Transverse colon (tissue), 4 donors: ENCODE data around the gene NFAT5.

Experiments
- EP300 ChIP-seq: sonication (generic); formaldehyde crosslinking; IDR thresholded peaks from one replicate; pipeline ENCODE4 v1.6.1; 2017; ENCODE audit warnings: antibody characterized with exemption, low read depth
- POLR2A ChIP-seq: fragments of 450-650 bp; IDR thresholded peaks from one replicate; pipeline ENCODE4 v1.6.1; 2016; ENCODE audit warnings: antibody characterized with exemption, mild to moderate bottlenecking, moderate library complexity
- POLR2AphosphoS5 ChIP-seq, 3 donors: sonication (generic); formaldehyde crosslinking; IDR thresholded peaks; one replicate each; pipeline ENCODE4 v1.6.1; 2016; ENCODE audit warnings: antibody characterized with exemption in 3 of 3
- TF ChIP-seq, protein P1 (sequence below), 5 experiments: fragments of 200-600 bp in 3 of 5; fragments of 450-650 bp in 2 of 5; sonication (generic) in 3 of 5; IDR thresholded peaks; 1 replicate in 2 of 5; 2 replicates in 3 of 5; pipeline ENCODE4 v1.5.1; 2016 to 2017; ENCODE audit warnings: antibody characterized with exemption in 5 of 5, inconsistent platforms in 3 of 5, mild to moderate bottlenecking in 2 of 5, moderate library complexity in 1 of 5

- TF ChIP-seq, protein P1, sequence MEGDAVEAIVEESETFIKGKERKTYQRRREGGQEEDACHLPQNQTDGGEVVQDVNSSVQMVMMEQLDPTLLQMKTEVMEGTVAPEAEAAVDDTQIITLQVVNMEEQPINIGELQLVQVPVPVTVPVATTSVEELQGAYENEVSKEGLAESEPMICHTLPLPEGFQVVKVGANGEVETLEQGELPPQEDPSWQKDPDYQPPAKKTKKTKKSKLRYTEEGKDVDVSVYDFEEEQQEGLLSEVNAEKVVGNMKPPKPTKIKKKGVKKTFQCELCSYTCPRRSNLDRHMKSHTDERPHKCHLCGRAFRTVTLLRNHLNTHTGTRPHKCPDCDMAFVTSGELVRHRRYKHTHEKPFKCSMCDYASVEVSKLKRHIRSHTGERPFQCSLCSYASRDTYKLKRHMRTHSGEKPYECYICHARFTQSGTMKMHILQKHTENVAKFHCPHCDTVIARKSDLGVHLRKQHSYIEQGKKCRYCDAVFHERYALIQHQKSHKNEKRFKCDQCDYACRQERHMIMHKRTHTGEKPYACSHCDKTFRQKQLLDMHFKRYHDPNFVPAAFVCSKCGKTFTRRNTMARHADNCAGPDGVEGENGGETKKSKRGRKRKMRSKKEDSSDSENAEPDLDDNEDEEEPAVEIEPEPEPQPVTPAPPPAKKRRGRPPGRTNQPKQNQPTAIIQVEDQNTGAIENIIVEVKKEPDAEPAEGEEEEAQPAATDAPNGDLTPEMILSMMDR (IDR thresholded peaks at IDR 0.05), result no peak
- TF ChIP-seq POLR2A (no peak), POLR2AphosphoS5 (IDR thresholded peaks at IDR 0.05) (no peak), EP300 (no peak)
Observed at GRCh38 chr16:69660166-69660565, 94.4 kb downstream of the NFAT5 start.
